Peyer's patch (tissue), 4 donors: ENCODE data around the gene ISCA1. TPM values are rescaled to one million over a fixed set of nuclear protein-coding genes. Genes with fewer than 3 reads are reported as not detected.

Experiments used
- DNase-seq, 3 donors: peaks; one replicate each; pipeline ENCODE4 v3.0.0-alpha.2; 2017 to 2019
- H3K27ac ChIP-seq, 4 donors: fragments of 200-600 bp; sonication (generic); one replicate each; pipeline ENCODE4 v1.5.1; 2016 to 2019
- H3K27me3 ChIP-seq, 2 donors: fragments of 200-600 bp; sonication (generic); one replicate each; pipeline ENCODE4 v1.5.1; 2019
- H3K36me3 ChIP-seq, 3 donors: fragments of 200-600 bp; sonication (generic); one replicate each; pipeline ENCODE4 v1.5.1; 2016 to 2019
- H3K4me1 ChIP-seq, 4 donors: fragments of 200-600 bp; sonication (generic); one replicate each; pipeline ENCODE4 v1.5.1; 2016 to 2019
- H3K4me3 ChIP-seq, 4 donors: fragments of 200-600 bp; sonication (generic); 1 replicate in 3 of 4; 2 replicates in 1 of 4; pipeline ENCODE4 v1.5.1; 2016 to 2019; ENCODE audit warnings: mild to moderate bottlenecking in 1 of 4
- H3K9me3 ChIP-seq, 4 donors: fragments of 200-600 bp; sonication (generic); one replicate each; pipeline ENCODE4 v1.5.1; 2016 to 2019; ENCODE audit warnings: mild to moderate bottlenecking in 1 of 4
- POLR2A ChIP-seq, 2 donors: fragments of 450-650 bp; IDR thresholded peaks; one replicate each; pipeline ENCODE4 v1.5.1; 2017; ENCODE audit warnings: antibody characterized with exemption in 2 of 2, mild to moderate bottlenecking in 2 of 2, moderate library complexity in 2 of 2
- total RNA-seq, 4 donors: library from RNA; depleted of rRNA; stranded (reverse); fragments of >200 nt; gene quantifications; one replicate each; pipeline ENCODE4 v1.1.0, GENCODE V29; 2016
- TF ChIP-seq, protein P1 (sequence below), 6 experiments: fragments of 450-650 bp in 4 of 6; fragments of 200-600 bp in 2 of 6; sonication (generic) in 1 of 6; IDR thresholded peaks; one replicate each; pipeline ENCODE4 v1.5.1; 2017 to 2019; ENCODE audit warnings: antibody characterized with exemption in 6 of 6, mild to moderate bottlenecking in 3 of 6, moderate library complexity in 1 of 6

Gene ISCA1
- total RNA-seq, 4 donors from 2014 or later = 13.8 to 35.8 (median 31.9) TPM

DNA sequence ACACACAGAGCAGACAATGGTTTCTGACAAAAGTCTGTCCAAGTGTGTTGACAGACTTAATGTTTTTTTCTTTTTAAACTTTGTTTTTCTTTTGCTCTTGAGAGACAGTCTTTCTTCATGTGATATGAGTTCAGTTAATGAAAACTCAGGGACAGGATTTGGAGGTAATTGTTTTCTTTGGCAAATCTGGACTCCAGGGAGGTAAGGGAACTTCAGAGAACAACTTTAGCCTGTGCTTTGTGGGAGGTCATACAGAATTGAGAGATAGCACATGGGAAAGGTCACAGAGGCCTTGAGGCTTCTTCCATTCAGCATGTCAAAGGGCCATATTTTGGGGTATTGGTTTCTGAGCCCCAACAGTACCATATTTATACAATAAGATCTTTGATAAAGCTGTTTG lies 32.2 kb downstream of the ISCA1 start:
- Histone ChIP-seq H3K4me3 (no peak overlapping the region), H3K36me3 (no peaks in the 10 kb centered on the region), H3K27me3 (no peaks in the 10 kb centered on the region), H3K27ac (no peak overlapping the region), H3K9me3 (no peaks in the 10 kb centered on the region), H3K4me1 (no peaks in the 10 kb centered on the region)
- no peak for DNase-seq
- TF ChIP-seq, protein P1, sequence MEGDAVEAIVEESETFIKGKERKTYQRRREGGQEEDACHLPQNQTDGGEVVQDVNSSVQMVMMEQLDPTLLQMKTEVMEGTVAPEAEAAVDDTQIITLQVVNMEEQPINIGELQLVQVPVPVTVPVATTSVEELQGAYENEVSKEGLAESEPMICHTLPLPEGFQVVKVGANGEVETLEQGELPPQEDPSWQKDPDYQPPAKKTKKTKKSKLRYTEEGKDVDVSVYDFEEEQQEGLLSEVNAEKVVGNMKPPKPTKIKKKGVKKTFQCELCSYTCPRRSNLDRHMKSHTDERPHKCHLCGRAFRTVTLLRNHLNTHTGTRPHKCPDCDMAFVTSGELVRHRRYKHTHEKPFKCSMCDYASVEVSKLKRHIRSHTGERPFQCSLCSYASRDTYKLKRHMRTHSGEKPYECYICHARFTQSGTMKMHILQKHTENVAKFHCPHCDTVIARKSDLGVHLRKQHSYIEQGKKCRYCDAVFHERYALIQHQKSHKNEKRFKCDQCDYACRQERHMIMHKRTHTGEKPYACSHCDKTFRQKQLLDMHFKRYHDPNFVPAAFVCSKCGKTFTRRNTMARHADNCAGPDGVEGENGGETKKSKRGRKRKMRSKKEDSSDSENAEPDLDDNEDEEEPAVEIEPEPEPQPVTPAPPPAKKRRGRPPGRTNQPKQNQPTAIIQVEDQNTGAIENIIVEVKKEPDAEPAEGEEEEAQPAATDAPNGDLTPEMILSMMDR (IDR thresholded peaks at IDR 0.05) = no peak
- no peak for TF ChIP-seq POLR2A (IDR thresholded peaks at IDR 0.05)

DNA sequence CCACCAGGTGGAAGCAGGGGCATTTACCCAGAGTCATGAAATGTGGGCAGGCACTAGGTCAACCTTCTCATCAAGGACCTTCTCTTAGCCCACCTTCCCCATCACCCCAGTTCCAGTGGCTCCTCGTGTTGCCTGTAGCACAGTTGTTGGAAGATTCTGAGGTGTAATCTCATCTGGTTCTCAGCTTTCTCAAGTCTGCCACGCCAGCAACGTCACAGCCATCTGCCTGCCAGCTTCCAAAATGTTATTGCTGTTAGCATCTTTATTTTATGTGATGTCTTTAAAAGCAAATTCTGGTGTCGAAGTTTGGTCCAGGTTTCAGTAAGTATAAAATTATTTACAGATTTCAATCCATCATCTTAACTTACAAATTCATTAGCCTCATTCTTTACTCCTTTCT lies 33.6 kb downstream of the ISCA1 start:
- no peak overlapping the region for H3K4me3 ChIP-seq
- H3K4me1 ChIP-seq = no peaks in the 10 kb centered on the region
- H3K9me3 ChIP-seq = no peaks in the 10 kb centered on the region
- H3K36me3 ChIP-seq = no peaks in the 10 kb centered on the region
- TF ChIP-seq, protein P1 (IDR thresholded peaks at IDR 0.05) = no peak
- no peak for TF ChIP-seq POLR2A (IDR thresholded peaks at IDR 0.05)
- H3K27ac ChIP-seq = no peak overlapping the region
- H3K27me3 ChIP-seq = no peaks in the 10 kb centered on the region
- DNase-seq = no peak

DNA sequence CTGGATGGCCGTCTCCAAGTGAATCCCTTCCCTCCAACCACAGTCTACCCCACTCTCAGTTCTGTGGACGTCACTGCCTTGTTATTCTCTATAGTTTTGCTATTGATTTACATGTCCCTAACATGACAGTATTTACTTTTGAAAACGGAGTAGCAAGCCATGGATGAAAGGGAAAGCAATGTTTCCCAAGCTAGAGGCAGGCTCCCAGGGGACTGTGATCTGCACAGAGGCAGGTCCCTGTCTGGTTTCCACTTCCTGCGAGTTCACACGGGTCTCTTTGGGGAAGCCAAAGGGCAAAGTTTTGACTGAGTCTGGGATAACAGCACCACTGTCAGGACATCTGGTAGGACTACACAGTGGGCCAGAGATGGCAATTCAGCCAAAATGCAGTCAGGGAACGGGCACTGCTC lies 35.6 kb downstream of the ISCA1 start:
- no peaks in the 10 kb centered on the region for H3K36me3 ChIP-seq
- TF ChIP-seq POLR2A (IDR thresholded peaks at IDR 0.05) = no peak
- TF ChIP-seq, protein P1 (IDR thresholded peaks at IDR 0.05) = peak in 1 of 6 experiments; percentile 4

DNA sequence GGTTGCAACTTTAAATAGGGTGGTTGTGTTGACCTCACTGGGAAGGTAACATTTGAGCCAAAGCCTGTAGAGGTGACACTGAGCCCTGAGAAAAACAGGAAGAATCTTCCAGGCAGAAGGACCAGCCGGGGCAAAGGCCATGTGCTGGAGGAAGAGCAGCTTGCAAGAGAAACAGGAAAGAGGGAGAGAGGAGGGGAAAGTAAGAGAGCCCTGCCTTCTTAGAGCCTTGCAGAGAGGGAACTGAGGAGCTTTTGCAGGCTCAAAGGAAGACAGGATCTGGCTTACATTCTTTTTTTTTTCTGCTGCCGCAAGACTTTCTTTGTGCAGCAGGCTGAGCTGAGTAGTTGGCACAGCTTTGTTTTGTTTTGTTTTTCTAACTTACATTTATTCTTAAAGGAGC lies 40.3 kb downstream of the ISCA1 start:
- Histone ChIP-seq H3K4me1 (no peaks in the 10 kb centered on the region), H3K36me3 (no peaks in the 10 kb centered on the region), H3K27me3 (no peaks in the 10 kb centered on the region), H3K4me3 (no peak overlapping the region), H3K27ac (no peak overlapping the region), H3K9me3 (no peaks in the 10 kb centered on the region)
- no peak for TF ChIP-seq POLR2A (IDR thresholded peaks at IDR 0.05)
- TF ChIP-seq, protein P1 (IDR thresholded peaks at IDR 0.05) = no peak
- no peak for DNase-seq

More for the DNA sequence above, 35.6 kb downstream of the ISCA1 start:
- Histone ChIP-seq H3K4me3 (no peak overlapping the region), H3K9me3 (no peaks in the 10 kb centered on the region), H3K27ac (no peak overlapping the region), H3K4me1 (no peaks in the 10 kb centered on the region), H3K27me3 (no peaks in the 10 kb centered on the region)
- DNase-seq = no peak

DNA sequence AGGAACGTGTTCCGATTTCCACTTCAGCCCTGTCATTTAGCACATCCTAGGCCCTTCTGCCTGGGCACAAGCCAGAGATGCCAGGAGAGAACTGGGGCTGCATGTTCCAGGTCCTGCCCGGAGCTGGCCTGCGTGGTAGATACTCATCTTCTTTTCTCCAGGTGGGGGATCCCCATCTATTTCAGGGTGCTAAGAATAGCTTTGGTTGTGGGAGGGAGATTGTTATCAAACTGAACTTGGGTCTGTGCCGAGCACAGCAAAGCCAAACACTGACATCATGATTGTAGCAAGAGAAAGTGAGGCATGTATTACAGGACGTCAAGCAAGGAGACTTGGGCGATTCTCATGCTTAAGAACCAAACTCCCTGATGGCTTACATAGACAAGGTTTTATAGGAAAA lies 41.1 kb downstream of the ISCA1 start:
- H3K36me3 ChIP-seq = no peaks in the 10 kb centered on the region
- no peak for DNase-seq
- no peaks in the 10 kb centered on the region for H3K9me3 ChIP-seq
- H3K27me3 ChIP-seq = no peaks in the 10 kb centered on the region
- TF ChIP-seq POLR2A (IDR thresholded peaks at IDR 0.05) = no peak
- TF ChIP-seq, protein P1 (IDR thresholded peaks at IDR 0.05) = no peak
- no peak overlapping the region for H3K27ac ChIP-seq
- no peaks in the 10 kb centered on the region for H3K4me1 ChIP-seq
- no peak overlapping the region for H3K4me3 ChIP-seq
